IMR-90 (cell line): Measurements from ENCODE around the gene GALNT3.

Source experiments
- BHLHE40 ChIP-seq: fragments of 150-350 bp; IDR thresholded peaks from 2 replicates; pipeline ENCODE4 v1.6.1; 2016; ENCODE audit warnings: mild to moderate bottlenecking, low read depth, low read length
- CTCF ChIP-seq: conservative IDR thresholded peaks from 2 replicates; pipeline ENCODE4 v1.5.1; 2012; ENCODE audit warnings: mild to moderate bottlenecking, low read depth, low read length, improper control_type of control experiment
- POLR2A ChIP-seq: IDR thresholded peaks from 2 replicates; pipeline ENCODE4 v1.6.1; 2012; ENCODE audit warnings: mild to moderate bottlenecking, low read depth, low read length
- RAD21 ChIP-seq: IDR thresholded peaks from 2 replicates; pipeline ENCODE4 v1.6.1; 2012; ENCODE audit warnings: low read length, improper control_type of control experiment
- RCOR1 ChIP-seq: IDR thresholded peaks from 2 replicates; pipeline ENCODE4 v1.6.1; 2012; ENCODE audit warnings: mild to moderate bottlenecking, low read length, improper control_type of control experiment; ENCODE audit not compliant: insufficient replicate concordance

- TF ChIP-seq RCOR1, result no peak
- no peak for TF ChIP-seq CTCF
- TF ChIP-seq POLR2A, result no peak
- no peak for TF ChIP-seq RAD21
- no peak for TF ChIP-seq BHLHE40
These were observed 14.3 kb downstream of the GALNT3 start for GRCh38 chr2:165779706-165780105.
